NCI-H2196 (cell line): ENCODE data around the gene DUSP14.
"Not testable (repeated sequence)": the region's sequence is repeated elsewhere in the genome, so short reads cannot be mapped to it uniquely, and the experiment has no call there.

ENCODE experiments used
- DNase-seq: peaks from one replicate; lab custom pipeline; 2025; ENCODE audit not compliant: unreplicated experiment; lab: John Stamatoyannopoulos, UW

DUSP14 gene

DNA sequence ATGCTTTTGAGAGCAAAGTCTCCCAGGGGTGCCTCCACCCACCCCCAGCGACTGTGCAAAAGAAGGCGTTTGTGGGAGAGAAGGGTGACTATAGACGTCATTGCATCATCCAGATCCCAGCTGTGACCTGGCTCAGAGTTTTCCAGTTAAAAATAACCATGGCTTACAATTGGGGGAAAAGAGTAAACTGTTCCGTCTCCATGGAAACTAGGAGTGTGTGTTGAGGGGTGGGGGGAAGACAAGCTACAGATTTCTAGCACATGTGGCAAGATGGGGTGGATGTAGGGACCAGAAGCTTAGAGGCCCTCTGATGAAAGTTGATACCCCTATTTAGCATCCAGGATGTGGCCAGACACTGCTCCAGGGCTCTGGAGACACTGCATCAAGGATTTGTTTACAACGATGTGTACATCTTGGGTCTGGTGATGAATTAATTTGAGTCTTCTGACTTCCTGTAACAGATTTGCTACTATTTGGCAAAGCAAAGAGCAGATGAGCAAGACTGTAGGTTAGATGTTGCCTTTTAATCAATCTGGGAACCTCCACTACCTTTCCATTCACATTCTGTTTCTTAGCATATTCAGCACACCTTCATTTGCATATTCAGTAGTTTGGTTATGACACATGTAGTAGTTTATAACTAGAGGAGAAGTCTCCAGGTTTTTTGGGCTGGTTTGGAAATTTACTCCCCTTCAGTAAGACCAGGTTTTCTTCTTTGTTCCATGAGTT is 6.2 kb upstream of the DUSP14 start:
- DNase-seq = peak; percentile 10

DNA sequence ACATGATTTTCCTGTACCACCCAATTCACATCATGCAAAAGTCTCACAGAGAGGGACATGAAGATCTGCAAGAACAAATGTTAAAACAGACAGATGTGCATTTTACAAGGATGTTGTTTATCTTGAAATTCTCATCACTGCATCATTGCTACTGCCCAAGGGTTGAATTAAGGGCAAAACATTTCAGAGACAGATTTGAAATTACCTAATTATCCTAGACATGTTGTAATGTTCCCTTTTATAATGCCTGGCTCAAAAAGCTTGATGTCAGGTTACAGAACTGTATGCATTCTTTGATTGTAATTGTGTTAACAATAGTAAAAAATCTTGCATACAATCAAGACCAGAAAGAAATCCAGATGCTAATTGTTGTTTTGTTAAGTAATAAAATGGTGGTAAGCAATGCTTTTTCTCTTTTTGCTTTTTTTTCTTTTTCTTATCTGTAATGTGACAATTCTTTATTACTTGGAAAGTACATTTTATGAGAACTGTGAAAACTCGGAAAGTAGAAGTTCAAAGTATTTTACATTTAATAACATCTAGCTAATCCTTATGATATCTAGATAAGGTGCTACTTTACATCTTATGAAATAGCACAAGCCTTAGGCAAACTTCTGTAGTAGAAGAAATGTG is 3.6 kb upstream of the DUSP14 start:
- no peak for DNase-seq

DNA sequence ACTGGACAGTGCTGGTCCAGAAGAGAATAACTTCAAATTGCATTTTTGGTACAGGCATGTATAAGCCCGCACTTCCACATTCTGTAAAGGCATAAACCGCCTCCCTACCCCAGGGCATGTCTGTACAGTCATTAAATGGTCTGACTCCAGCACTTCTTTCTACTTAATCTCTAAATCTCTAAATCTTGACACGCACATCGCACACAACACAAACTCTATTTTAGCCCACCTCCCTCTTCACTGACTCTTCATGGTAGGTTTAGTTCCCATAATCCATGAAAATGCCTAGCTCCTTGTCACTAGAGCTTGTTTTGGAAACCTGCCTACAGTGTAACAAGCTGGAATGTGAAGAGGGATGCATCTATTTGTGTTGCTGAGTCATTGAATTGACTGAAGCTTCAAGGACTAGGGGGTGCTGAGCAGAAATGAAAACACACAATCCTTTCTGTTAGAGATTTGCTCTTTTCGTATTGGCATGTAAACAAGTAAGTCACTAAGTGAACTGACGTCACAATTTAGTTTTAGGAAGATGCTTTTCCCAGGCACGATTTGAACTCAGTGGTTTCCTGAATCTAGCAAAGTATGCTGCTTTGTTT is 1.6 kb upstream of the DUSP14 start:
- peak; percentile 56 for DNase-seq

DNA sequence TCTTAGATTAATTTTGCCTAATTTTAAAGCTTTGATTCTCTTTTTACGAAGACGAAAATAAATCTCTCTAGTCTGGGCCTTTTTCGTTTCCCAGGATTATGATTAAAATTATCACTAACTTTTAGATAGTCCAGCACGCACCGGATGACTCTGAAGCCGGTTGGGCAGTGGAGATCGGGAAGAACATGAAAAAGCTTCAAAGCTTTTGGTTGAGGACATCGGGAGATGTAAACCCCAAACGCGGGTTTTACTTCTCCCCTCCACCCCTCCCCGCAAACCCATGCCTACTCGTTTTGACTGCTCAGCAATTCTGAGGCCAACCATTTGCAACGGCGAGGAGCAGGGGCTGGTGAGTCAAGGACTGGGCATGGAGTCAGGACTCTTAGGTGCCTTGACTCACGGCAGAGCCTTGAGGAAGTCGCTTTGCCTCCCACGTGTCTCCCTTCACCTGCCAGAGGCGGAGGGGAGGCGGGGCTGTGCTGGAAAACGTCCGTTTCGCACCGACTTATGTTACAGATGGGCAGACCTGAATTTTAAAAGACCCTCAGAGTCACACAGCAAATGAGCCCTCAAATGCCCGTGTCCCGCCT is 989 bp upstream of the DUSP14 start:
- DNase-seq = peak; percentile 59

DNA sequence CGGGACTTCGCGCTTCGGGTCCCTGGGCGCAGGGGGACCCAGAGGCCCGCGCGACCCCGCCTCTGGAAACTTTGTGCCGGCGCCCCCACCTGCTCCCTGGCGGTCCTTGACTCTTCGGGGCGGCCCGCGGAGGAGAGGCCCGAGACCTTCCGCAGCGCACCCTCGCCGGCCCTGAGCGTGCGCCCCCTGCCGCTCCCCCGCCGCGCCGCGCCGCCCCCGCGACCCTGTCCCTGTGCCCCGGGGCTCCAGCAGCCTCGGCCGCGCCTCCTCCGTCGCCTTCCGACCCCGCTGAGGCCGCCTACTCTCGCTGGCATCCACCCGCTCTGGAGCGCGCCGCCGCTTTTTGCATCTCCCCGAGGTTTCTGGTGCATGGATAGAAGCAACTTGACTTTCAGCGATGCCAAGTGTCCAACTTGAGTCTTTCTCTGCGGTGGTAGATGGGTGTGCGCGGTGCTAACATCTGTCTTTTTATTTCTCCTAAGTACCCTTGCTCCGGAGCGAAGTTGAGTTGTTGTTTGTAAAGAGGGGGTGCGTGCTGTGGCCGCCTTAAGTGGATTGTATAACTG is 414 bp downstream of the DUSP14 start:
- DNase-seq = peak; percentile 11

DNA sequence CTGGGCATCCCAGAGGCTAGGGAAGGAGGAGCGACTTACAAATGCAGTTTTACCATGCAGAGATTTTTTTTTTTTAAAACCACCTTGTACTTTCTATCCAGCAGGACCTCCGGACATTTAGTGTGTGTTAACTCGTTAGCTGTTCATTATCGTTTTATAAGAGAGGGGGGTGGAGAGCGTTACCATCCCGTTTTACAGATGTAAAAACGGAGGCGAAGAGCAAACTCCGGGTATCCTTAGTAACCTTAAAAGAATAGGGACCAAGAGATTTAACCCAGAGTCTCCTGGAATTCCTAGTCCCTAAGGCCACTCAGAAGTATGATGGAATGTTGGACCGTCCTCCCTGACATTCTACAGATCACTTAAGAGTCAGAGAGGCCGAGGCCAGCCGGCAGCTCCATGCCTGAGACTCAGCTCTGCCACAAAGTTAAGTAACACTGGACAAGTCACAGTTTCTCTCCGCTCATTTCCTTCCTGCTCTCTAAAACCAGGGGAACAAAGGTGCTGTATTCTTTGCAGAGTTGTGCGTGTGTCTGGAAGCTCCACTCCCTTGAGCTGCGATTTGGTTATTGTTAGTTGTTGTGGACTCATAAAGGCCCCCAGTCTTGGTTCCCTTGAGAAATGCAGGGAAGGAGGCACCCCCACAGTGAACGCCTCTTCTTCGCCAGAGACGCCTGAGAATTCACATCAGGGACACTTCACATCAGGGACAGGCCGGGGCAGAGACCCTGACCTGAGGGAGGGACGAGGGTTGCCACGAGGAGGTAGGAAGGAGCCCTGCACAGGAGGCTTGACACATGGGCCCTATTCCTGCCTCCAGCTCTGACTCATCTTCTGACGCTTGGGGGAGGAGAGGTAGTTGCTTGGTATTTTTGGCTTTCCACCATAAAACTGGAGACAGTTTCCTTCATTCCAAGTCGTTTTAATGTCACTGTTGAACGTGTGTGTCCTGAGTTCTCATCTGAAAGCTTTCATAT is 1.2 kb downstream of the DUSP14 start:
- DNase-seq = no peak

DNA sequence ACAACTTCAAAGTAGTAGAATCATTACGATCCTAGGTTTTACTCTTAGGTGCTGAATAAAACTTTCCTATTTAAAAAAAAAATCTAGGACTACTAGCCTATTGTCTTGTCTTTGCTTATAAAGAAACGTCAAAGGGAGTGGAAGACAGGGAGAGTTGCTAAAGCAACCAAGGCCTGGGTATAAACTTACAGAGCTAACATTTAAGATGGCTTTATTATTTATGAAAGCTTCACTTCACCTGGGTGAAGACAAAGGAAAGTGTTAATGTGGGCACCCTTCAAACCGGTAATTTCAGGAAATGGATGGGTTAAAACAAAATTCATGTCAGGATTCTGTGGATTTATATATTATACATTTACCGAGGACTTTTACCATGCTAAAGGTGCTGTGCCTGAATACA is 2.5 kb downstream of the DUSP14 start:
- no peak for DNase-seq

DNA sequence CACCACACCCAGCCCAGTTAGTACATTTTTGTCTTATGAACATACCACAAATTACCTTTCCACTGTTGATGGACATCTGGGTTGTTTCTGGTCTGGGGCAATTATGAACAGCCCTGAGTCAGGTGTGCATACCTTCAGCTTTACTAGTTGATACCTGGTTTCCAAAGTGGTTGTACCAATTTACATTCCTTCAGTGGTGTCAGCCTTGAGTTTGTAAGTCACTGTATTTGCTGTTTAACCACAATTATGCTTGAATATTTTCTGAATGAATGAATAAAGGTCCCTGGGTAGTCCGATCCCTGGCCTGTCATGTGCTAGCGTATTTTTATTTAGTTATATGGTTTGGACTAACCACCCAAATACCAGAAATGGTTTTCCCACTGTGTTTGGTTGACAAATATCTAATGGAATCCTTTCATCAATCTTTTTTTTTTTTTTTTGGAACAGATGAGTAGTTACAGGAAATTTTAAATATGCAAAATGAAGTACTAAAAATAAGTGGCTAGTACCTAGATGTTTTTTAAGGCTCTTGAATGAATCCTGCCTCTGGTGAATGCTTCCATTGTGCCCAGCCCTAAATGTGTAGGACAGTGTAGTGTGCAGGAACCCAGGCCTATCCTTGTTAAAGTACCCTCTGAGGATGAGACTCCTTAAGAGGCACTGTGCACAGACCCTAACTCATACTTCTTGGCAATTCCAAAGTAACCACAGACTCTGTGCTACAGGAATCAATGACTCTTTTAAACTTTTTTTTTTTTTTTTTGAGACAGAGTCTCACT is 3.7 kb downstream of the DUSP14 start:
- no peak for DNase-seq

DNA sequence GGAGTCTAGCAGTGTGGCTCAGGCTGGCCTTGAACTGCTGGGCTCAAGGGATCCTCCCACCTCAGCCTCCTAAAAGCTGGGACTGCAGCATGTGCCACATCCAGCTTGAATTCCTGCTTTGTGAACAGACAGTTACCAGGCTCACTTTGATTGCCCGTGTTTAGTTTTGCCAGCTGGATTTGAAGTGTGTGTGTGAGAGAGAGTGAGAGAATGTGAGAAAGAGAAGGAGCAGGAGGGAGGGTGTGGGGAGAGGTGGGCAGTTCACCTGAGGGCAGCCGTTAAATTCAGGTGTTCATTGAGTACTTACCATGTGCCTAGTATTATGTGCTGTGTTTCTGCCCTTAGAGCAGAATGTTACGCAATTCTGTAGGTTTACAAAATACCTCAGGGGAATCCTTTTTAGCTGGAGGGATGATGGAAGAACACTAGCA is 4.7 kb downstream of the DUSP14 start:
- no peak for DNase-seq

DNA sequence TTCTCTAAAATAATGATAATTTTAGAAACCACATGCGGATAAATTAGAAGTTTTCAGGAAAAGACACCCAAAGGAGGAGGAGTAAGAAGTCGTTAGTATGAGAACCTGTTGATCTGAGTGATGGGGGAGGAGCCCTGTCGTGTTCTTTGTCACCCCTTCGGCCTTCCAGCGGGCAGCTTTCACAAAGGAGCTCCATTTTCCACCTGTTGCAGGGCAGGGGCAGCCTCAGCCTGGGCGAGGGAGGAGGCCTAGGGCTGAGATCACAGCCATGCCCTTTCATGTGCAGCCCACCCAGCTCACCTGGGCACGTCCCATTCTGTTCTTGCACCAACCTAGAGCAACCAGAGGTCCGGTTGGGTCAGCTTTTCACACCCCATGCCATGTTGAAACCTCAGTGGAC is 5.3 kb downstream of the DUSP14 start:
- no peak for DNase-seq

DNA sequence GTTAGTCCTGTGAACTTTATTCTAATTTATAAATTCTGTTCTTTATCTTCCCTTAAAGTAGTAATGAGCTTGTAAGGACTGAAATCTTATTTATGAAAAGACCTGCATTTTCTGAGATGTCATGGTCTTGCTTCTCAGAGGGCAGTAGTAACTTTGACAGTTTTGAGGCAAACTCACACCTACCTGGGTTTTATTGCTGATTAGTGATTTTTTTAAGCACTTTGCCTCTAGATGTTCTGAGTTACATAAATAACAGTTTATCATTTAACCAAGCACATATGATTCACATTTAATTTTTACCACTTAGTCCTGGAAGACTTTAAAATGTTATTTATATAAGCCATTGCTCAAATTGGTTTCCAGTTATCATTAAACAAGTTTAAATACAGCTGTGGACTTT is 10.7 kb downstream of the DUSP14 start:
- DNase-seq = no peak

DNA sequence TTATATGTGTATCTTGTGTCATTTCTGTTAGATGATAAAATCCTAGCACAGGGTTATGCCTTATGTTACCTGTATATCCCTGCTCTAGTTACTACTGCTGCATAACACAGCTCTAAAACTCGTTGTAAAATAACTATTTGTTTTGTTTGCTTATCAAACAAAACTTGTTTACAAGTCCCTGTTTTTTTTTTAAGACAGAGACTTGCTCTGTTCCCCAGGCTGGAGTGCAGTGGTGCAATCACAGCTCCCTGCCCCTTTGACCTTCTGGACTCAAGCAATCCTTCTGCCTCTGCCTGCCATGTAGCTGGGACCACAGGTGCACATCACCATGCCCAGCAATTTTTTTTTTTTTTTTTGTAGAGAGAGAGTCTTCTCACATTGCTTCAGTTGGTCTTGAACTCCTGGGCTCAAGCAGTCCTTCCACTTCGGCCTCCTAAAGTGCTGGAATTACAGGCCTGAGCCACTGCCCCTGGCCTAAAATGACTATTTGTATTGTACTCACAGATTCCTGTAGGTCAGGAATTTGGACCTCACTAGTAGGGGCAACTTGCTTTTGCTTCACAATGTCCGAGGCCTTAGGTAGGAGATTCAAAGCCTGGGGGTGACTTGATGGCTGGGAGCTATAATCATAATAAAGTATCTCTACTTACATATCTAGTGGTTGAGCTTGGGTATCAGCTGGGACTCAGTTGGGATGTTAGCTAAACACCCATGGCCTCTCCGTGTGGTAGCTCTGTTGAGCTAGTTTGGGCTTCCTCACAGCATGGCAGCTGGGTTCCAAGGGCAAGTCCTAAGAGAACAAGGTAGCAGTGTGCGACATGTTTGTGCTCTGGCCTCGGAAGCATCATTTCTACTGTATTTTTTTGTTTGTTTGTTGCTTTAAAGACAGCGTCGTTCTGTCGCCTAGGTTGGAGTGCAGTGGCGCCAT is 12.6 kb downstream of the DUSP14 start:
- no peak for DNase-seq

DNA sequence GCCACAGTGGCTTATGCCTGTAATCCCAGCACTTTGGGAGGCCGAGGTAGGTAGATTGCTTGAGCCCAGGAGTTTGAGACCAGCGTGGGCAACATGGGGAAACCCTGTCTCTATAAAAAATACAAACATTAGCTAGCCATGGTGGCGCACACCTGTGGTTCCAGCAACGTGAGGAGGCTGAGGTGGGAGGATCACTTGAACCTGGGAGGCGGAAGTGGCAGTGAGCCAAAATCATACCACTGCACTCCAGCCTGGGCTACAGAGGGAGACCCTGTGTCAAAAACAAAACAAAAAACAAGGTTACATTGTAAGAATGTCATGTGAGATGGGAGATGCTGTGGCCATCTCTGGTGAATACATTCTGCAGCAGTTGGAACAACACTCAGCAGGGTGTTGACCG is 13.5 kb downstream of the DUSP14 start:
- DNase-seq = no peak

DNA sequence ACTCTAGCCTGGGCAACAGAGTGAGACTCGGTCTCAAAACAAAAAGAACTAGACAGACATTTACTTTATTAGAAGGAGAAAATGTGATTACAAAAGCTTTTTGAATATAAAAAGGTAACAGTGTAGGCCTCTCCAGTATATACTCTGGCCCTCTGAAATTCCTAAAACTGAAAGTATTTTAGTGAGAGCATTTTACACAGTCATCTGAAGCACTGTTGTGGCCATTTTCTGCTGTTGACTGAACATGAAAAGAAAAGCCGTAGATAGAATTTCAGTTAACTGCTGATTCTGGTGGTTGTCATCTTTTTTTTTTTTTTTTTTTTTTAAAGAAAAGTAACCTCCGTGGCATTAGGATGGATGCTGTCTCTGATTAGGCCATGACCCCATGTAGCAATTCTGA is 15.6 kb downstream of the DUSP14 start:
- no peak for DNase-seq

DNA sequence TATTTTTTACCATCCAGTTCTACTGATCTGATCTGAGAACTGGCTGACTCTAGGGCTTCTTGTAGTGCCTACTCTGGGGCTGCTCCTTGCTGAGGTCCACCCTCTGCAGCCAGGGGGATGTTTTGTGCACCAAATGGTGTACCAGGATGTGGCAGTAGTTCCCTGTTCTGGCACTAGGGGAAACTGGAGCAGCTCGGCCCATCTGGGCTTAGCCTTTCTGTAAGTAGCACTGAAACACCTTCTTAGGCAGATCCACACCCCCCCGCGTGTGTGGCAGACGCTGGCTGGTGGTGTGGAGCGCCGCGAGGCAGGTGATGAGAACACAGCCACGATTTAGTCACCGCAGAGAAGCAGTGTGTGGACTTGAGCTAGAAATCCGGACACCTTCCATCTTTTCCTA is 17.0 kb downstream of the DUSP14 start:
- DNase-seq = no peak

DNA sequence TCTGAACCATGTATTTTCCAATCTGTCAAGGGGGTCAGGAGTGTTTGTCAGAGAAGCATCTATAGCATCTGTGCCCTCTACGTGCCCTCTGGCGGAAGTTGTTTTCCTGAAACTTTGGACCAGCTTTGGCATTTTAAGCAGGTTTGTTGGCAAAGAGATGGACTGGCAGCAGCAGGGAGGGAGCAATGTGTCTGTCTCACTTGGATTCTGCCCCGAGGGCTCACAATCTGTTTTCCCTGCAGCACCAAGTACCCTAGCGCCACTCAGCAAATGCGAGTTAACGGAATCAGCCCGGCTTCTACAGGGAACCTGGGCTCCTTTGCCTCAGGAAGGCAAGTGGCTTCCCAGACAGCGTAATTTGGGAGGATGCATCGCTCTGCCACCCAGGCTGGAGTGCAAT is 17.4 kb downstream of the DUSP14 start:
- DNase-seq = no peak

DNA sequence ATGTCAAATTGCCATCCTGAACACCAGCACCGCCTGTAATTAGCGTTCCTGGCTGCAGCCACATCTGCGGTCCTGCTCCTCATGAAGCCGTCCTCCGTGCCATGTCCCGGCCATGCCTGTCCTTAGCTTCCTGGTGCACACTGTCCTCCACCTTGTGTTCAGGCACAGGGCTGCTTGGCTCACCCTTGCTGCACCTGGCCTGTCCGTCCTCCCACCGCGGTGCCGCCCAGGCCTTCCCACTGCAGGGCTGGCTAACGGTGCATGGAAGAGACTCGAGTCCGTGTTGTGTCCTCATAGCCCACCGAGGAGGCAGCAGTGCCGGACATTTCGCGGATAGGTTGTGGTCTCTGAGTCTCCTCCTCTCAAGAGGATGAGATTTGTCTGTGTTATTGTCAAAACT is 20.4 kb downstream of the DUSP14 start:
- DNase-seq = no peak

DNA sequence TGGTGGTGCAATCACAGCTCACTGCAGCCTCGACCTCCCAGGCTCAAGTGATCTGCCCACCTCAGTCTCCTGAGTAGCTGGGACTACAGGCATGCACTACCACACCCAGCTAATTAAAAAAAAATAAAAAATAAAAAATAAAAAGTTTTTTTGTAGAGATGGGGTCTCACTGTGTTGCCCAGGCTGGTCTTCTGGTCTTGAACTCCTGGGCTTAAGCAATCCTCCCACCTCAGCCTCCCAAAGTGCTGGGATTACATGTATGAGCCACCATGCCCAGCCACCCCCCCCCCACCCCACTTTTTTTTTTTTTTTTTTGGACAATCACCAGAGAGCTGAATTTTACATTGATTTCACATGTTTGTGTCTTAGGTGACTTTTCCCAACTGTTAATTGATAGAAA is 22.0 kb downstream of the DUSP14 start:
- not testable (repeated sequence) for DNase-seq
